Measurements from ENCODE around the gene NTNG1.

Gene NTNG1

DNA sequence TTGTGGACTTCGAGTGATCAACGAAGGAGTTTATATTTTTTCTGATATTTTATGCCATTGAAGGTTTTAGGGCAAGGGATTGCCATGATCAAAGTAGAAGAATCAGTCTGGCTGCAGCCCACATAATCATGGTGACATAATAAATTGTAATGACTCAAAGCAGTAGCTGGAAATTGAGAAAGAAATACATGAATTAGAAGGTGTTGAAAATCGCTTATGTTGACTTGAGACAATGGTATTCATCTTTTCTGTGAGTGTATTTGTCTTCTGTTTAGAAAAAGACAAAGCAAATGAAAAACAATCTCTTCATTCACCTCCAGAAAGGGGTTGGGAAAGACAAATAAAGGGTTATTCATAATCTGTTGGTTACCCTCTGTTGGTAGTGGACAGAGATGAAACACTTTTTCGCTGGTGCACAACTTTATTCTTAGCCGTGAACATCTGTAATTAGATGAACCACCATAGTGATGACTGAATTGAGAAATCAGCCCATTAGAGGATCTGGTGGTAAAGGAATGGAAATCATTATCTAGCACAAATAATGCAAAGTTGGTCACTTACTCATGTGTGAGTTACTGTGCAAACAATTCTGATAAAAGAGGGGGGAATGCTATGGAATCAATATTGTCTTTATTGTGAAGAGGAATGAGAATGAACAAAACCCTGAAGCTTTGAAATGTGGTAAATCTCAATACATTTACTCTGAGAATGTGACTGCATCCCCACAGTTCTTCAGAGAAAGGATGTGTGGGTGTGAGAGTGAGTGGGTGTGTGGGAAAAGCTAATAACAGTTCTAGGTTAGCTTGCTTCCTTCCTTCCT, 121.8 kb downstream of the NTNG1 start:
- H4K20me1 ChIP-seq (ENCODE audit: insufficient read depth): no peaks in the 10 kb centered on the region
- H3K27me3 ChIP-seq (ENCODE audit: insufficient read depth, low read depth): no peaks in the 10 kb centered on the region
- no peaks in the 10 kb centered on the region for H3K79me2 ChIP-seq (ENCODE audit: insufficient read depth, low read depth)
- H2AFZ ChIP-seq (ENCODE audit: low read depth): no peak overlapping the region
- H3K27ac ChIP-seq: no peak overlapping the region
- H3K4me3 ChIP-seq (IDR thresholded peaks at IDR 0.05; ENCODE audit: insufficient read depth, low read depth, low read length): no peak overlapping the region
- H3K4me2 ChIP-seq: no peak overlapping the region
- no peaks in the 10 kb centered on the region for H3K36me3 ChIP-seq (ENCODE audit: insufficient read depth)
- no peaks in the 10 kb centered on the region for H3K4me1 ChIP-seq (ENCODE audit: low read depth, poor library complexity, severe bottlenecking)
- H3K9ac ChIP-seq: no peak overlapping the region
- no peak for TF ChIP-seq CTCF (conservative IDR thresholded peaks at IDR 0.05; ENCODE audit: low read depth, low read length)

DNA sequence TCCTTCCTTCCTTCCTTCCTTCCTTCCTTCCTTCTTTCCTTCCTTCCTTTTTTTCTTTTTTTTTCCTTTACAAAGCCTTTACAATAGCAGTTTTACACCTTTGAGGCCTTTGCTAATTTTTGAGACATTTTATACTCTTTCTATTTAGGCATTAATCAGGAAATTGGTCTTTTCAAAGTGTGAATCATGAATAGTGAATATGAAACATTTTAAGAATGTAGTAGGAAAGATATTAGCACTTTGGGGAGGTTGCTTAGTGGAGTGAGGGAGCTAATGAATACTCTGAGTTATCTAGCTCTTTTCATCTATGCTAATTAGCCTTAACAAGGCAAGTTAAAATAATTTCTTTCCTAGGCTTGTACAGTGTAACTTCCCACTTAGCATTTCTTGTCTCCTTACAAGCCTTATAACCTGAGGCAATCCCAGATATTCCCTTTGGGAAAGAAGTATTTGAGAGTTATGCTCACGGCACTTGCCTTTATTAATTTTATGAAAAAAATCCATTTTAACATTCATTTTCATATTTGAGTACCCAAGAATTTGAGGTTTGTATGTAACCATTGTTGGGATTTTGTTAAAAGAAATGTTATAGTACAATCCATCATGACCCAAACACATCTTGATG, 122.6 kb downstream of the NTNG1 start:
- no peak overlapping the region for H3K4me3 ChIP-seq (IDR thresholded peaks at IDR 0.05; ENCODE audit: insufficient read depth, low read depth, low read length)
- no peaks in the 10 kb centered on the region for H4K20me1 ChIP-seq (ENCODE audit: insufficient read depth)
- H3K9ac ChIP-seq: no peak overlapping the region
- no peaks in the 10 kb centered on the region for H3K36me3 ChIP-seq (ENCODE audit: insufficient read depth)
- no peak overlapping the region for H3K27ac ChIP-seq
- no peak overlapping the region for H3K4me2 ChIP-seq
- no peaks in the 10 kb centered on the region for H3K79me2 ChIP-seq (ENCODE audit: insufficient read depth, low read depth)
- no peaks in the 10 kb centered on the region for H3K27me3 ChIP-seq (ENCODE audit: insufficient read depth, low read depth)
- H3K4me1 ChIP-seq (ENCODE audit: low read depth, poor library complexity, severe bottlenecking): no peaks in the 10 kb centered on the region
- no peak for TF ChIP-seq CTCF (conservative IDR thresholded peaks at IDR 0.05; ENCODE audit: low read depth, low read length)
- H2AFZ ChIP-seq (ENCODE audit: low read depth): no peak overlapping the region

DNA sequence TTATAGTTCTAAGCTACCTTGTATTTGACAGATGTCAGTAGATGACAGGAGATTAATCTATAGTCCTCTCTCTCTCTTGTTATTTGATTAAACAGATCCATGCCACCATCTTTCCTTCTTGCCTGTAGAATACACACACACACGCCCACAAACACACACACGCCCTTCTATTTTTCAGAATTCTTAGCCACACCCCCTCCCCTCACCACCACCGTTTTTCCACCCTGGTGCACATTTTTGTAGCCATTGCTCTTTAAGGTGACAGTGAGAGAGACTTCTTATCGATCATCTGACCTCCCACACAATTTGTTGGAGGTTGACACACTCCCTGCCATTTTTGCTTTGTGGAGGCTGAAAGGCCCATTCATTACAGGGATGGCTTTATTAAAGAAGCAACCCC, 123.2 kb downstream of the NTNG1 start:
- Histone ChIP-seq H2AFZ (ENCODE audit: low read depth) (no peak overlapping the region), H3K4me2 (no peak overlapping the region), H3K4me1 (ENCODE audit: low read depth, poor library complexity, severe bottlenecking) (no peaks in the 10 kb centered on the region)

DNA sequence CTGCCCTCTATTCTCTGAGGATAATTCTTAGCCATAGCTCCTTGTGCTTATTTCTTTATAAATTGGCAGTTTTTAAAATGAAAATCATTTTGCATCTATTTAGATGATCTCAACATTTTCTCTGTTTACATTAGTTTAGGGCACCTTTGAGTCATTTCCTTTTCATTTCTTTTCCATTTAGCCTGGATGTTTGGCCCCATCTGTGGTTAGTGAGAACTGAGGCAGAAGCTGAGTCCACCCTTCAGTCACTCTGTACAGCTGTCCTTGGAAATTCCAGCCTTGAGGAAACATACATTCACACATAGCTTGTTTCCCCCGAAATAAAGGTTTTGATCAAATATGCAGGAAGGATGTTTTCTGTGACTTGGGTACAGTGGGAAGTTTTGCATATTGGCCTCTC, 123.7 kb downstream of the NTNG1 start:
- H3K79me2 ChIP-seq (ENCODE audit: insufficient read depth, low read depth): no peaks in the 10 kb centered on the region
- no peaks in the 10 kb centered on the region for H3K4me1 ChIP-seq (ENCODE audit: low read depth, poor library complexity, severe bottlenecking)
- H3K36me3 ChIP-seq (ENCODE audit: insufficient read depth): no peaks in the 10 kb centered on the region
- H3K4me3 ChIP-seq (IDR thresholded peaks at IDR 0.05; ENCODE audit: insufficient read depth, low read depth, low read length): no peak overlapping the region
- TF ChIP-seq CTCF (conservative IDR thresholded peaks at IDR 0.05; ENCODE audit: low read depth, low read length): no peak
- no peaks in the 10 kb centered on the region for H4K20me1 ChIP-seq (ENCODE audit: insufficient read depth)
- H3K27me3 ChIP-seq (ENCODE audit: insufficient read depth, low read depth): no peaks in the 10 kb centered on the region
- no peak overlapping the region for H3K9ac ChIP-seq
- no peak overlapping the region for H3K27ac ChIP-seq
- H3K4me2 ChIP-seq: no peak overlapping the region
- H2AFZ ChIP-seq (ENCODE audit: low read depth): no peak overlapping the region

More for the DNA sequence above, 123.2 kb downstream of the NTNG1 start:
- Histone ChIP-seq H3K27me3 (ENCODE audit: insufficient read depth, low read depth) (no peaks in the 10 kb centered on the region), H3K36me3 (ENCODE audit: insufficient read depth) (no peaks in the 10 kb centered on the region), H3K9ac (no peak overlapping the region), H3K4me3 (IDR thresholded peaks at IDR 0.05; ENCODE audit: insufficient read depth, low read depth, low read length) (no peak overlapping the region), H3K27ac (no peak overlapping the region), H3K79me2 (ENCODE audit: insufficient read depth, low read depth) (no peaks in the 10 kb centered on the region), H4K20me1 (ENCODE audit: insufficient read depth) (no peaks in the 10 kb centered on the region)
- no peak for TF ChIP-seq CTCF (conservative IDR thresholded peaks at IDR 0.05; ENCODE audit: low read depth, low read length)
